Activated naive CD8-positive, alpha-beta T cell treated with anti-CD3 and anti-CD28 coated beads, Interleukin-2, amount 10 ng/mL, durations not matched to agents 7 days and 5 days (primary cell): ENCODE measurements around the gene NR6A1. TPM values are rescaled to one million over a fixed set of nuclear protein-coding genes. Genes with fewer than 3 reads are reported as not detected.

ENCODE experiments used
- ATAC-seq: fragments of 150-1000 bp; cut with Tn5 transposase; one replicate; pipeline ENCODE4 v1.10.0; 2021; ENCODE audit warnings: low read depth, moderate library complexity
- POLR2A ChIA-PET: fragments of 350-600 bp; sonication (Branson Sonifier 250); formaldehyde crosslinking; loops from one replicate; lab custom pipeline; 2021; ENCODE audit warnings: antibody characterized with exemption; lab: Charles Lee
- DNase-seq: peaks from one replicate; pipeline ENCODE4 v3.0.0; 2021
- H3K27ac Mint-ChIP-seq: one replicate; pipeline ENCODE4 v1.8.0; 2022; ENCODE audit warnings: mild to moderate bottlenecking, mixed read lengths
- H3K27me3 Mint-ChIP-seq: one replicate; pipeline ENCODE4 v1.8.0; 2022; ENCODE audit warnings: mild to moderate bottlenecking, moderate library complexity, mixed read lengths
- H3K36me3 Mint-ChIP-seq: one replicate; pipeline ENCODE4 v1.8.0; 2021; ENCODE audit warnings: mild to moderate bottlenecking, mixed read lengths
- H3K4me1 Mint-ChIP-seq: one replicate; pipeline ENCODE4 v1.8.0; 2021; ENCODE audit warnings: mixed read lengths
- H3K4me3 Mint-ChIP-seq: one replicate; pipeline ENCODE4 v1.8.0; 2022; ENCODE audit warnings: mild to moderate bottlenecking, moderate library complexity, mixed read lengths
- H3K9me3 Mint-ChIP-seq: one replicate; pipeline ENCODE4 v1.8.0; 2021; ENCODE audit warnings: mixed read lengths
- total RNA-seq, 2 experiments: library from RNA; stranded (reverse); gene quantifications; one replicate each; pipeline ENCODE4 v1.2.3, GENCODE V29; 2021

Gene NR6A1
- total RNA-seq, 2 experiments from 2014 or later, result 0.06 to 0.11 TPM

DNA sequence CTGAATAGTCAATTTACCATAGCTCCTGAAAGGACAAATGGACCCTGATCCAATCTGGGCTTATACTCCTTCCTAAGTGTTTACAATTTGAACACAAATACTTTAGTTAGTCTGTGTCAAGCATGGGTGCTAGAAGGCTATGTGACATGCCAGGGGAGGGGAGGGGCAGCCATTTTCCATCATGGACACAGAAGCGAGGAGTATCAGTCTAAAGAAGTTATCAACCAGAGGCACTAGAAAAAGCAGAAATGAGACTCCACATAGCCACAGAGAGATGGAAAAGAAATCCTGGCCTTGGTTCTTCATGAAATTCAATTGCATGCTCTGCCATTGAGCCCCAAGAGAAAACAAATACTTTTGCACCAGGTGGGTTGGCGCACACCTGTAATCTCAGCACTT is 61.8 kb downstream of the NR6A1 start:
- H3K27ac Mint-ChIP-seq, result no peak overlapping the region
- H3K27me3 Mint-ChIP-seq, result peaks cover 9% of the 10 kb centered on the region
- H3K36me3 Mint-ChIP-seq, result no peaks in the 10 kb centered on the region
- DNase-seq (no peak), ATAC-seq (no peak)
- no peak overlapping the region for H3K4me3 Mint-ChIP-seq
- H3K4me1 Mint-ChIP-seq, result no peaks in the 10 kb centered on the region
- no peaks in the 10 kb centered on the region for H3K9me3 Mint-ChIP-seq
- POLR2A ChIA-PET, result no interaction called here

DNA sequence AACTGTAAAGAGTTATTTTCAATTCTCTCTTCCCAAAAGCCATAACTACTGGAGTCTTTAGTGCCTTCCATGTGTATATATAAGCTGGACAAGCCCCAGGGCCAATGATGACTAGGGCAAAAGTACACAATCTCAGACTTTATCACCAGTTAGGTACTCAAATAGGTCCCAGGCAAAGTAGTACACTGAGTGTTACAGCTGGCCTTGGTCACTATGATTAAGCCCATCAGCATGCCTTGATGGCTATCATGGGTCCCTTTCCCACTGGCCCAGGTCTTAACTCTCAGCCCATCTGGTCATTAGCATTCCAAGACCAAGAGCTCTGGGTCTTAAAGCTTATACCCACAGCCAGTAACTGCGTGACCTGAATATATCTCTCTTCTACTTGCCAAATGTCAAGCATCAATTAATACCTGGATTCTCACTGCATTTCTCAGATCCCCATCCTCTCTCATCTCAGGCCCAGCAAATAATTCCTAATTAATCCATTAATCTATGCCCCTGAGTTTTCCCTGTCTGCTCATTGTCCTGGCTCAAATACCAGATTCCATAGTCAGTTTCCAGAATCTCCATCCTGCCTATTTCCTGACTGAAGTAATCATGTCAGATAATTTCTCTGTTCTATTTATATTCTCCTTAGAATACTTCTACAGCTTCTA is 62.3 kb downstream of the NR6A1 start:
- DNase-seq, result no peak
- Mint-ChIP-seq H3K4me3 (no peak overlapping the region), H3K27ac (no peak overlapping the region), H3K4me1 (no peaks in the 10 kb centered on the region), H3K9me3 (no peaks in the 10 kb centered on the region), H3K27me3 (peaks cover 9% of the 10 kb centered on the region), H3K36me3 (no peaks in the 10 kb centered on the region)
- ATAC-seq, result no peak
- POLR2A ChIA-PET, result no interaction called here

DNA sequence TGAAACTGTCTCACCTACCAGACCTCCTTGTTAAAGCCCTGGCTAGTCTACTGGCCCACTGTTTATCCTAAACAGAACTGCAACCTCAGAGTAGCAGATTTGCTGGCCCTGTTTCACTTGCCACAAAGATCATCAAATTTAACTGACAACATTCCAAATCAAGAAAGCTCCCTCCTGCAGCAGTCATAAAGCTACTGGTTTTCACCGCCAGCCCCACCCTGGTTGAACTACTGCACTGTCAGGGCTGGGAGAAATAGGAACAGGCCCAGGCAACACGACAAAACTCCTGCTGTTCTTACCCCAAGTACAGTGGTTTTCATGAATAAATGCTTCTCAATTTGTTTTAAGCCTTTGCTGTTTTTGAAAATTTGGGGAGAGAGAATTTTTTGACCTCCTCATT is 63.0 kb downstream of the NR6A1 start:
- no peak for DNase-seq
- POLR2A ChIA-PET, result no interaction called here

DNA sequence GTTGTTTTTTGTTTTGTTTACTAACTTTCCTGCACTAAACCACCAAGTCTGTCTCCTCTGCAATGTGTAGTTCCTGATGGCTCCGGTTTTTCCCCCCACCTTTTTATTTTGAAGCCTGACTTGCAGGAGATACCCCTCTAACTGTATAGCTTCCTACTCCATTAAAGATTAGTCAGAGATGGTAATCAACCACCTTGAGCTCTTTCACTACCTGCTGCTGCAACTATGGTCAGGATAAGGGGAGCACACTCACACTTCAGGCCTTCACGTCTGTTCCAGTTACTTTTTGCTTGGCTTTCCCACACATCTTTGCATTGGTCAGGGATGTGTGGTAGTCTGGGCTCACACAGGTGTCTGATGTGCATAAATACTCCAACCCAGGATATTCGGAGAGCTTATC is 63.4 kb downstream of the NR6A1 start:
- no peak overlapping the region for H3K27ac Mint-ChIP-seq
- ATAC-seq (no peak), DNase-seq (no peak)
- no peaks in the 10 kb centered on the region for H3K4me1 Mint-ChIP-seq
- H3K9me3 Mint-ChIP-seq, result no peaks in the 10 kb centered on the region
- POLR2A ChIA-PET, result no interaction called here
- H3K36me3 Mint-ChIP-seq, result no peaks in the 10 kb centered on the region
- peaks cover 4% of the 10 kb centered on the region for H3K27me3 Mint-ChIP-seq
- no peak overlapping the region for H3K4me3 Mint-ChIP-seq

More for the DNA sequence above, 63.0 kb downstream of the NR6A1 start:
- ATAC-seq, result no peak
- Mint-ChIP-seq H3K27ac (no peak overlapping the region), H3K4me3 (no peak overlapping the region), H3K9me3 (no peaks in the 10 kb centered on the region), H3K27me3 (peaks cover 4% of the 10 kb centered on the region), H3K36me3 (no peaks in the 10 kb centered on the region), H3K4me1 (no peaks in the 10 kb centered on the region)

DNA sequence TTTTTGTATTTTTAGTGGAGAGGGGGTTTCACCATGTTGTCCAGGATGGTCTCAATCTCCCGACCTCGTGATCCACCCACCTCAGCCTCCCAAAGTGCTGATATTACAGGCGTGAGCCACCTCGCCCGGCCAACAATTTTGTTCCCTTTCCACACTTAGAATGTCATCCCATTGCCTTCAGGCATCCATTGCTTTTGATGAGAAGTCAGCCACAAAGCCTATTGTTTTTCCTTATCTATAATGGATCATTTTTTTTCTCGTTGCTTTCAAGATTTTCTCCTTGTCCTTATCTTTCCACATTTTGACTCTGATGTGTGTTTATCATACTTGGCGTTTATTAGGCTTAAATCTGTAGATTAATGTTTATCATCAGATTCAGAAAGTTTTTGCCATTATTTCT is 64.4 kb downstream of the NR6A1 start:
- Mint-ChIP-seq H3K36me3 (no peaks in the 10 kb centered on the region), H3K27ac (no peak overlapping the region), H3K27me3 (peaks cover 2% of the 10 kb centered on the region), H3K4me3 (no peak overlapping the region), H3K4me1 (no peaks in the 10 kb centered on the region), H3K9me3 (no peaks in the 10 kb centered on the region)
- ATAC-seq, result no peak
- POLR2A ChIA-PET, result no interaction called here
- no peak for DNase-seq

DNA sequence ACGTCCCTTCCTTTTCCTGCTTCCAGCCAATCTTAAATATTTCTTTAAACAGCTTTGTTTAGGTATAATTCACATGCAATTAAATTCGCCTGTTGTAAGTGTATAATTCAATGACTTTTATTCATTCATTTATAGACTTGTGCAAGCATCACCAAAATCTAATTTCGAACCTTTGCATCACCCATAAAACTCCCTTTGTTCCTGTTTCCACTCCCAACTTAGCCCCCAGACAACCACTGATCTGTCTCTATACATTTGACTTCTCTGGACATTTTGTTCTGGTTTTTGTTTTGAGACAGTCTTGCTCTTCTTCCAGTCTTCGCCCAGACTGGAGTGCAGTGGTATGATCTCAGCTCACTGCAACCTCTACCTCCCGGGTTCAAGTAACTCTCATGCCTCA is 71.5 kb downstream of the NR6A1 start:
- Mint-ChIP-seq H3K4me1 (no peaks in the 10 kb centered on the region), H3K36me3 (no peaks in the 10 kb centered on the region), H3K9me3 (no peaks in the 10 kb centered on the region), H3K4me3 (no peak overlapping the region), H3K27me3 (peaks cover 4% of the 10 kb centered on the region), H3K27ac (no peak overlapping the region)
- ATAC-seq (no peak), DNase-seq (no peak)
- POLR2A ChIA-PET, result interaction anchor here (0.6 kb wide), 1 partner anchor 10 kb away, joined by 6 read pairs; no protein-coding TSS in a partner anchor

DNA sequence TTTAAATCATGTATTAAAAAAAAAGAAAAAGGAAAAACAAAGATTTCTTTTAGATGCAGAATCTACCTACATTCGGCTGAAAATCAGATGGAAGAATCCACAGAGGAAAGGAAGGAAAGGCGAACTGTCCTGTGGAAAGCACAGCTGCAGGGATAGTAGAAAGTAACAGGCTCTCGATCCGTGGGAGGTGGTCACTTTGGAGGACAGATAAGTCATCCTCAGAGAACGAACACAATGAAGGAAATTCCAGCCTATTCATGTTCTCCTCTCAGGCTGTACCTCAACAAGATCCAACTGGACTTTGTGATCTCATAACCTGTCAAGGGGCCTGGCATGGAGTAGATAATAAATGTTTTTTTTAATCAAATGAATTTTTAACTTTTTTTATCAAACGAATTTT is 72.8 kb downstream of the NR6A1 start:
- no peaks in the 10 kb centered on the region for H3K36me3 Mint-ChIP-seq
- no peak overlapping the region for H3K27ac Mint-ChIP-seq
- no peaks in the 10 kb centered on the region for H3K4me1 Mint-ChIP-seq
- POLR2A ChIA-PET, result no interaction called here
- no peak for ATAC-seq
- H3K27me3 Mint-ChIP-seq, result peaks cover 4% of the 10 kb centered on the region
- no peak overlapping the region for H3K4me3 Mint-ChIP-seq
- H3K9me3 Mint-ChIP-seq, result no peaks in the 10 kb centered on the region
- DNase-seq, result no peak

DNA sequence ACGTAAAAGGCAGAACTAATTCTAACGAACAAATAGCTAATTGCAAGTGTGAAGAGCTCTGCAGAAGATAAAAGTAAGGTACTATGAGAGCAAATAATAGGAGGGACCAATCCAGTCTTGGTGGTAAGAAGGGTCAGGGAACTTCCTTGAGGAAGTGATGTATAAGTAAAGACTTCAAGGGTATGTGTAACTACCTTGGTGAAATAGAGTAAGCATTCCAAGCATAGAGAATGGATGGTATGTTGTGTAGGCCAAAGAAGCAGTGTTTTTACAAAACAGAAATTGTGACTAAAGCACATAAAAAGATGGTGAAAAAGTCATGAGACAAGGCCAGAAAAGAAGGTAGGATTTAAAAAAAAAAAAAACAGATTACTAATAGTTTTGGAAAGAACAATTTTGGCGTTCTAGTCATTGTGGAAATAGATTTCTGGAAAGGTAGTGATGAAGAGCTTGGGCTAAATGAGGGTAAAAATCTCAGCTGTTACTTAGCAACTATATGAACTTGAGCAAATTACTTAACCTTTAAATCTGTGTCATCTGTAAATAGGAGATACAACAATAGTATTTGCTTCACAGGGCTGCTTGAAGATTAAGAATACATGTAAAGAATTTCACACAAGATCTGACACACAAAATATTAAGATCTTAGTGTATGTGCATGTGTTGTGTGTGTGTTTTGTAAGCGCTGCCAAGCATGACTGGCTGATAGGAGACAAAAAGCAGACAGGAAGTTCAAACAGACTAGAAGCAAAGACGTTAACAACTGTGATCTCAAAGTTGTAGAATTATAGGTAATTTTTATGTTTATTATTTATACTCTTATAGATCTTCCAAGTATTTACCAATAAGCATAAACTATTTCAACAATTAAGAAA is 73.5 kb downstream of the NR6A1 start:
- ATAC-seq (no peak), DNase-seq (no peak)
- H3K27me3 Mint-ChIP-seq, result peaks cover 4% of the 10 kb centered on the region
- no peaks in the 10 kb centered on the region for H3K9me3 Mint-ChIP-seq
- no peaks in the 10 kb centered on the region for H3K4me1 Mint-ChIP-seq
- no peak overlapping the region for H3K27ac Mint-ChIP-seq
- H3K36me3 Mint-ChIP-seq, result no peaks in the 10 kb centered on the region
- POLR2A ChIA-PET, result no interaction called here
- H3K4me3 Mint-ChIP-seq, result no peak overlapping the region

DNA sequence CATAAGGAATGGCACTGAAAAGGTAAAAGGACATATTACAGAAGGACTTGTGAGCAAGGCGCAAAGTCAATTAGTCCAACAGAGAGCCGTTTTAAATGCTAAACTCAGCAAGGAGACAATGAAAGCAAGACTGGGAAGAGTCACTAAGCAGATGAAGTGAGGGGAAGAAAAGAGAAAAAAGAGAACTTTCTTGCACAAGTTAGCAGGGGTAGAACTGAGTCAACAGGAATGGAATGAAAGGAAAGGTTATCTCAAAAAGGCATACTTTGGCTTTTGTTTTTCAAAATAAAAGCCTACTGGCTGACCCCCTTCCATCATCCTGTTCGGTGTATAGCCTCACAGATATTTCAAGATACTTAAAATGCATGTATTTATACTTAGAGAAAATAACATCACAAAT is 75.0 kb downstream of the NR6A1 start:
- Mint-ChIP-seq H3K27ac (no peak overlapping the region), H3K4me3 (no peak overlapping the region), H3K27me3 (peaks cover 7% of the 10 kb centered on the region), H3K4me1 (no peaks in the 10 kb centered on the region), H3K36me3 (no peaks in the 10 kb centered on the region), H3K9me3 (no peaks in the 10 kb centered on the region)
- POLR2A ChIA-PET, result interaction anchor here (0.7 kb wide), 1 partner anchor 494 kb away, joined by 5 read pairs; no protein-coding TSS in a partner anchor
- ATAC-seq (no peak), DNase-seq (no peak)

DNA sequence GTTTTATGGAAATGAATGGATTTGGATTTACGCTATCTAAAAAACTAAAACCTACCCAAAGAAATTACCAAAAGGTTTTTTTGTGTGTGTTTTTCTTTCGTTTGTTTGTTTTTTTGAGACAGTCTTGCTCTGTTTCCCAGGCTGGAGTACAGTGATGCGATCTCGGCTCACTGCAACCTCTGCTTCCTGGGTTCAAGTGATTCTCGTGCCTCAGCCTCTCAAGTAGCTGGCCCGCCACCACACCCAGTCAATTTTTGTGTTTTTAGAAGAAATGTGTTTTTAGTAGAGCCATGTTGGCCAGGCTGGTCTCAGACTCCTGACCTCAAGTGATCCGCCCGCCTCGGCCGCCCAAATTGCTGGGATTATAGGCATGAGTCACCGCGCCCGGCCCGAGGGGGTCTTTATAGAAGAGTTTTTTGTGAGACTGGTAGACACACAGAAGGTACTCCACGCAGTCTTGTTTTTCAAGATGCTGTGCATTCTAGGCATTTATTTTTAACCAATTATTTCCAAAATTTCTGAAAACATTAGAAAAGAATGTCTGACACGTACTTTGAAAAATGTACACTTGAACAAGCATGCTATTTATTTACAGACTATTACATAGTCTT is 75.7 kb downstream of the NR6A1 start:
- no peak for ATAC-seq
- Mint-ChIP-seq H3K4me3 (no peak overlapping the region), H3K27ac (no peak overlapping the region), H3K4me1 (no peaks in the 10 kb centered on the region), H3K36me3 (no peaks in the 10 kb centered on the region), H3K27me3 (peaks cover 7% of the 10 kb centered on the region), H3K9me3 (no peaks in the 10 kb centered on the region)
- POLR2A ChIA-PET, result no interaction called here
- DNase-seq, result no peak

DNA sequence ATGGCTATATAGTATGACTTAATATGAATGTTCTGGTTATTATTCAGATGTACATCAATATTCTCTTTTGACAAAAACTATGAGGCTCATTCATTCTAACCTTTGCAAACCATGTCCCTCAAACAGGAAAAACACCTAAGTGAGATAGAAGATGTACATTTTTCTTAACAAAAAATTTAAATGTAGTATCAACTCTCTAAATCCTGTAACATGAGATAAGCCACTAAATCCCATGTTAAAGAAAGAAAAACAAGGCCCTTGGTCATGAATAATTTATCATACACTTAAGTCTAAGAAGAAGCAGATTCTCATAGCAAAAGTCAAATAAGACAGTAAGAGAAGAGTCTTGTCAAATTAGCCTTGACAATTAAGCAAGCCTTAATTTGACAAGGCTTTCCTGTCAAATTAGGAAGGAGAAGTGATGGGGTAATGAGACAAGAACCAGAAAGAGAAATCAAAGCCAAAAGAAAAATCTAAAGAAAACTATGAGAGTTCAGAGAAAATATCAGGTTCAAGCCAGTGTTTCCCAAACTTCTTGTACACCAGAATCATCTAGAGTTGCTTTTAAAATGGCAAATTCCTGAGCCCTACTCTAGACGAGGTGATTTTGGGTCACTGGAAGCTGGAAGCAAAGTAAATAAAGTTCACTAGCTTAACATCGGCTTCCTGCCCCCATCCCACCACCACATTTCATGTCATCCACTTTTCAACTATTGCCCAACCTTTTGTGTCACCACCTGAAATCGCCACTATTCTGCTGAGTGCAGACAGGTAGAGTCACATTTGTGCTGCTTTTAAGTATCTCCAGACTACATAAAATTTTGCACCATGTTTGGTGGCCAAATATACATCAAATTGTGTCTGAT is 76.5 kb downstream of the NR6A1 start:
- POLR2A ChIA-PET, result no interaction called here
- DNase-seq (no peak), ATAC-seq (no peak)
- H3K27ac Mint-ChIP-seq, result no peak overlapping the region
- H3K9me3 Mint-ChIP-seq, result no peaks in the 10 kb centered on the region
- no peak overlapping the region for H3K4me3 Mint-ChIP-seq
- no peaks in the 10 kb centered on the region for H3K36me3 Mint-ChIP-seq
- peaks cover 7% of the 10 kb centered on the region for H3K27me3 Mint-ChIP-seq
- H3K4me1 Mint-ChIP-seq, result no peaks in the 10 kb centered on the region

DNA sequence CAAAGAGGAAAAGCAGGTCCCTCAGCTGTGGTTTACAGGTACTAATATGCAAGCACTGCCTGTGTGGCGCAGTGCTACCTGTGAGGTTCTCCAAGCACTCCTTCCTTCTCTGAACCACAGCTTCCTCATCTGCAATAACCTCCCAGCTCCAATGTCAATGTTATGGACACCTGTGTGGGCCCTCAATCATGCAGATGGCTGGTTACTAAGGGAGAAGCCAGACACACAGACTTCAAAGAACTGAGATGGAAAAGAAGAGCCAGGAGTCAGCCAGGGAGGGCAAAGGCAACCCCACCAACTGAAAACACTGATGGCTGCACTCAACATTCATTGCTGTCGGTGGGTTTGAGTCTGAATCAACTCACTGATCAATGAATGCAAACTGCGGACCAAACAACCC is 77.7 kb downstream of the NR6A1 start:
- no peak overlapping the region for H3K4me3 Mint-ChIP-seq
- no peaks in the 10 kb centered on the region for H3K4me1 Mint-ChIP-seq
- H3K9me3 Mint-ChIP-seq, result no peaks in the 10 kb centered on the region
- DNase-seq, result no peak
- H3K27ac Mint-ChIP-seq, result no peak overlapping the region
- ATAC-seq, result no peak
- POLR2A ChIA-PET, result interaction anchor here (0.7 kb wide), 1 partner anchor 252 kb away, joined by 3 read pairs; no protein-coding TSS in a partner anchor
- peaks cover 7% of the 10 kb centered on the region for H3K27me3 Mint-ChIP-seq
- H3K36me3 Mint-ChIP-seq, result no peaks in the 10 kb centered on the region
